ENCODE measurements around the gene GLRX2.

- TF ChIP-seq, protein P1, sequence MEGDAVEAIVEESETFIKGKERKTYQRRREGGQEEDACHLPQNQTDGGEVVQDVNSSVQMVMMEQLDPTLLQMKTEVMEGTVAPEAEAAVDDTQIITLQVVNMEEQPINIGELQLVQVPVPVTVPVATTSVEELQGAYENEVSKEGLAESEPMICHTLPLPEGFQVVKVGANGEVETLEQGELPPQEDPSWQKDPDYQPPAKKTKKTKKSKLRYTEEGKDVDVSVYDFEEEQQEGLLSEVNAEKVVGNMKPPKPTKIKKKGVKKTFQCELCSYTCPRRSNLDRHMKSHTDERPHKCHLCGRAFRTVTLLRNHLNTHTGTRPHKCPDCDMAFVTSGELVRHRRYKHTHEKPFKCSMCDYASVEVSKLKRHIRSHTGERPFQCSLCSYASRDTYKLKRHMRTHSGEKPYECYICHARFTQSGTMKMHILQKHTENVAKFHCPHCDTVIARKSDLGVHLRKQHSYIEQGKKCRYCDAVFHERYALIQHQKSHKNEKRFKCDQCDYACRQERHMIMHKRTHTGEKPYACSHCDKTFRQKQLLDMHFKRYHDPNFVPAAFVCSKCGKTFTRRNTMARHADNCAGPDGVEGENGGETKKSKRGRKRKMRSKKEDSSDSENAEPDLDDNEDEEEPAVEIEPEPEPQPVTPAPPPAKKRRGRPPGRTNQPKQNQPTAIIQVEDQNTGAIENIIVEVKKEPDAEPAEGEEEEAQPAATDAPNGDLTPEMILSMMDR (conservative IDR thresholded peaks at IDR 0.05 in 1 of 2, IDR thresholded peaks at IDR 0.05 in 1 of 2; ENCODE audit: low read depth in 1 of 2, low read length in 2 of 2) = no peak
- no peak for TF ChIP-seq EZH2 (IDR thresholded peaks at IDR 0.05; ENCODE audit: low read length, missing control alignments)
These were observed 27.2 kb downstream of the GLRX2 start for GRCh38 chr1:193077991-193078390.
